OCI-LY7 (cell line): ENCODE data around the gene MAPK4.

ENCODE experiments used
- EZH2phosphoT487 ChIP-seq: fragments of 200-600 bp; sonication (generic); IDR thresholded peaks from 2 replicates; pipeline ENCODE4 v1.6.1; 2018; ENCODE audit warnings: low read depth, borderline replicate concordance, mild to moderate bottlenecking, mixed run types, antibody characterized with exemption, low read length, moderate library complexity, mixed read lengths
- TF ChIP-seq, protein P1 (sequence below): fragments of 200-600 bp; sonication (generic); conservative IDR thresholded peaks from 2 replicates; pipeline ENCODE4 v1.5.1; 2014; ENCODE audit warnings: mild to moderate bottlenecking, antibody characterized with exemption, low read length, moderate library complexity, mixed read lengths

- TF ChIP-seq, protein P1, sequence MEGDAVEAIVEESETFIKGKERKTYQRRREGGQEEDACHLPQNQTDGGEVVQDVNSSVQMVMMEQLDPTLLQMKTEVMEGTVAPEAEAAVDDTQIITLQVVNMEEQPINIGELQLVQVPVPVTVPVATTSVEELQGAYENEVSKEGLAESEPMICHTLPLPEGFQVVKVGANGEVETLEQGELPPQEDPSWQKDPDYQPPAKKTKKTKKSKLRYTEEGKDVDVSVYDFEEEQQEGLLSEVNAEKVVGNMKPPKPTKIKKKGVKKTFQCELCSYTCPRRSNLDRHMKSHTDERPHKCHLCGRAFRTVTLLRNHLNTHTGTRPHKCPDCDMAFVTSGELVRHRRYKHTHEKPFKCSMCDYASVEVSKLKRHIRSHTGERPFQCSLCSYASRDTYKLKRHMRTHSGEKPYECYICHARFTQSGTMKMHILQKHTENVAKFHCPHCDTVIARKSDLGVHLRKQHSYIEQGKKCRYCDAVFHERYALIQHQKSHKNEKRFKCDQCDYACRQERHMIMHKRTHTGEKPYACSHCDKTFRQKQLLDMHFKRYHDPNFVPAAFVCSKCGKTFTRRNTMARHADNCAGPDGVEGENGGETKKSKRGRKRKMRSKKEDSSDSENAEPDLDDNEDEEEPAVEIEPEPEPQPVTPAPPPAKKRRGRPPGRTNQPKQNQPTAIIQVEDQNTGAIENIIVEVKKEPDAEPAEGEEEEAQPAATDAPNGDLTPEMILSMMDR = no peak
- no peak for TF ChIP-seq EZH2phosphoT487
Observed at GRCh38 chr18:50528806-50529205, 31.1 kb upstream of the MAPK4 start.
